Spleen (tissue), 7 donors: ENCODE results near the gene PSRC1.

Experiments
- CTCF ChIP-seq, 11 experiments: fragments of 200-600 bp in 7 of 11; fragments of 450-650 bp in 4 of 11; sonication (generic) in 4 of 11; IDR thresholded peaks in 8 of 11; conservative IDR thresholded peaks in 3 of 11; 1 replicate in 7 of 11; 2 replicates in 4 of 11; pipeline versions ENCODE4 v1.4.0 to v1.8.0; 2016 to 2021; ENCODE audit warnings: antibody characterized with exemption in 11 of 11, inconsistent platforms in 4 of 11, mild to moderate bottlenecking in 1 of 11
- POLR2A ChIP-seq, 3 donors: fragments of 450-650 bp; IDR thresholded peaks; one replicate each; pipeline ENCODE4 v1.5.1; 2017; ENCODE audit warnings: antibody characterized with exemption in 3 of 3, mild to moderate bottlenecking in 1 of 3
- POLR2AphosphoS5 ChIP-seq, 3 donors: sonication (generic); formaldehyde crosslinking; IDR thresholded peaks; one replicate each; pipeline ENCODE4 v1.5.1; 2017; ENCODE audit warnings: antibody characterized with exemption in 3 of 3
- donor health status: DM: no; HTN: no; CAD: no; lungs with moderate emphysema.
- donor health status: DM: no; HTN: no; CAD: no.
- donor health status: DM: no; HTN: no; CAD: no.

- no peak for TF ChIP-seq CTCF (IDR thresholded peaks at IDR 0.05 in 8 of 11, conservative IDR thresholded peaks at IDR 0.05 in 3 of 11)
- TF ChIP-seq POLR2A (IDR thresholded peaks at IDR 0.05): no peak
- no peak for TF ChIP-seq POLR2AphosphoS5 (IDR thresholded peaks at IDR 0.05)
Measured at GRCh38 chr1:109309347-109309746, 26.4 kb upstream of the PSRC1 start.
